Spleen (tissue), 7 donors: ENCODE measurements around the gene WNK1.

Experiments
- POLR2A ChIP-seq, 3 donors: fragments of 450-650 bp; IDR thresholded peaks; one replicate each; pipeline ENCODE4 v1.5.1; 2017; ENCODE audit warnings: antibody characterized with exemption in 3 of 3, mild to moderate bottlenecking in 1 of 3
- TF ChIP-seq, protein P1 (sequence below), 11 experiments: fragments of 200-600 bp in 7 of 11; fragments of 450-650 bp in 4 of 11; sonication (generic) in 4 of 11; IDR thresholded peaks in 8 of 11; conservative IDR thresholded peaks in 3 of 11; 1 replicate in 7 of 11; 2 replicates in 4 of 11; pipeline versions ENCODE4 v1.4.0 to v1.8.0; 2016 to 2021; ENCODE audit warnings: antibody characterized with exemption in 11 of 11, inconsistent platforms in 4 of 11, mild to moderate bottlenecking in 1 of 11
- donor health status: DM: no; HTN: no; CAD: no; lungs with moderate emphysema.
- donor health status: DM: no; HTN: no; CAD: no.
- donor health status: DM: no; HTN: no; CAD: no.

DNA sequence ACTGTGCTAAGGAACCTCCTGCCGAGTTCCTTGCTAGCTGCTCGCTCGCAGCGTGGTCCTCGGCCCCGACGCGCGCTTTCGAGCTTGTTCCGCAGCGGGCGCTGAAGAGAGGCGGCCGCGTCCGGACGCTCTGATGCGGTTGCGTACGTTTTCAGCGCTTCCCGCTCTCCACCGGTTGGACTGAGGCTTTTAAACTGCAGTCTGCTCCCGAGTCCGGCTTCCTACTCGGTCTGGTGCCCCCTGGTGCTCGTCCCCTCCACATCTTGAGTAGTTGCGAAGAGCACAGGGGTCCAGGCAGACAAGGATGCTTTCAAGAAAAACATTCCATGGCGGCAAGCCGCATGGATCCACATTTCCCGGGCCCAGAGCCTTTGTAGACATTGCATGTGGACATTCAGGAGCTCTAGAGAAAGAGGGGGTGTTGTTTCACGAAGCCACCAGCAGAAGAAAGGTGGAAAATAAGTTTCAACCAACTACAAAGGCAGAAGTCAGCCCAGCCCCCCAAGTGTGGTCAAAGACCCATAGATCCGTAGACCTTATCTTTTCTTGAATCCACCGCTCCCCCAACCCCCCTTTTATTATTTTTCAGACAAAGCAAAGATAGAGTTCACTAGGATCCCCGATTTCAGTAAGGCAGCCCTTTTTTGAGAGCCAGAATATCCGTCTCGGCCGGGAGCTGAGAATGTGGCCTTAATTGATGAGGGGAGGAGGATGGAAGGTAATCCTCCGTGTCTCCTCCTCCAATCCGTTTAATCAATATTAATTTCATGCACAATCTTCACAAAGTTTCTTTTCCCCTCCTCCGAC, 984 bp upstream of the WNK1 start:
- peak in 1 of 3 donors; percentile 47 for TF ChIP-seq POLR2A (IDR thresholded peaks at IDR 0.05)
- TF ChIP-seq, protein P1, sequence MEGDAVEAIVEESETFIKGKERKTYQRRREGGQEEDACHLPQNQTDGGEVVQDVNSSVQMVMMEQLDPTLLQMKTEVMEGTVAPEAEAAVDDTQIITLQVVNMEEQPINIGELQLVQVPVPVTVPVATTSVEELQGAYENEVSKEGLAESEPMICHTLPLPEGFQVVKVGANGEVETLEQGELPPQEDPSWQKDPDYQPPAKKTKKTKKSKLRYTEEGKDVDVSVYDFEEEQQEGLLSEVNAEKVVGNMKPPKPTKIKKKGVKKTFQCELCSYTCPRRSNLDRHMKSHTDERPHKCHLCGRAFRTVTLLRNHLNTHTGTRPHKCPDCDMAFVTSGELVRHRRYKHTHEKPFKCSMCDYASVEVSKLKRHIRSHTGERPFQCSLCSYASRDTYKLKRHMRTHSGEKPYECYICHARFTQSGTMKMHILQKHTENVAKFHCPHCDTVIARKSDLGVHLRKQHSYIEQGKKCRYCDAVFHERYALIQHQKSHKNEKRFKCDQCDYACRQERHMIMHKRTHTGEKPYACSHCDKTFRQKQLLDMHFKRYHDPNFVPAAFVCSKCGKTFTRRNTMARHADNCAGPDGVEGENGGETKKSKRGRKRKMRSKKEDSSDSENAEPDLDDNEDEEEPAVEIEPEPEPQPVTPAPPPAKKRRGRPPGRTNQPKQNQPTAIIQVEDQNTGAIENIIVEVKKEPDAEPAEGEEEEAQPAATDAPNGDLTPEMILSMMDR (IDR thresholded peaks at IDR 0.05 in 8 of 11, conservative IDR thresholded peaks at IDR 0.05 in 3 of 11): peak; percentile 66 to 93 (median 84)
